ENCODE data around the gene ACOX3. TPM values are rescaled to one million over a fixed set of nuclear protein-coding genes. Genes with fewer than 3 reads are reported as not detected.

The ACOX3 gene
- polyA plus RNA-seq, 1 of the 3 experiments (the other 2 are of a cell fraction) = 8.4 TPM

DNA sequence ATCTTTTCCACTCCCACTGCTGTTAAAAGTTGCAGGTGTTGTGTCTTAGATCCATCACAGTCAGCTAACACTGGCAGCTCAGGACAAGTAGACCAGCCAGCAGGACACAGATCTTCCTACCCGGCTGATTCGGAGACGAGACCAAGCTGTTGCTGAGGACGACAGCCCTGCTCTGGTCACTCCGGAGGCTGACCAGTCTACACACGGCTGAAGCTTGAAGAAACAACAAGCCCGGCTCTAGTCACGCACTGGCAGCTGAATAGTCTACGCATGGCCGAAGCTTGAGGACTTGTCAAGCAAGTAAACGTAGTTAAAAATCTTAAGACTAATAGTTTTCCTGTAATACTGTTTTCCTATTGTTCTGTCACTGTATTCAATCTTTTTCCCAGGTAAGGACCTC, 1.8 kb downstream of the ACOX3 start:
- peaks cover 3 to 5% of the 10 kb centered on the region in 2 experiments for H3K36me3 ChIP-seq (replicated peaks in 1 of 2; ENCODE audit: control insufficient read depth in 1 of 2, insufficient read depth in 2 of 2, low read length in 1 of 2)
- H3K4me3 ChIP-seq (ENCODE audit: low read depth in 2 of 2, low read length in 1 of 2) = no peak overlapping the region
- CTCF ChIA-PET = interaction anchor here (1.6 to 2.1 kb wide), 2 partner anchors 9 to 29 kb away, joined by 6 to 8 read pairs; no protein-coding TSS in a partner anchor
- no peak overlapping the region for H3K27ac ChIP-seq (ENCODE audit: low read depth in 2 of 2, low read length in 1 of 2)
- no peaks in the 10 kb centered on the region for H3K27me3 ChIP-seq (ENCODE audit: insufficient read depth)
- POLR2A ChIA-PET = interaction anchor here (1.1 kb wide), 1 partner anchor 10 kb away, joined by 3 read pairs; no protein-coding TSS in a partner anchor
- no peaks in the 10 kb centered on the region for H3K9me3 ChIP-seq
- TF ChIP-seq FOSL2 (IDR thresholded peaks at IDR 0.05; ENCODE audit: borderline replicate concordance, low read depth) (no peak), TCF12 (IDR thresholded peaks at IDR 0.05) (no peak), TAF1 (IDR thresholded peaks at IDR 0.05; ENCODE audit: borderline replicate concordance, low read depth, low read length) (no peak), MEF2A (IDR thresholded peaks at IDR 0.05; ENCODE audit: borderline replicate concordance, low read depth) (no peak), FOXM1 (IDR thresholded peaks at IDR 0.05; ENCODE audit: low read depth) (no peak), RCOR1 (IDR thresholded peaks at IDR 0.05; ENCODE audit: low read length) (no peak), POLR2AphosphoS5 (IDR thresholded peaks at IDR 0.05; ENCODE audit: low read depth, low read length) (no peak), CHD2 (IDR thresholded peaks at IDR 0.05; ENCODE audit: low read length, partially characterized antibody) (no peak), SMC3 (IDR thresholded peaks at IDR 0.05; ENCODE audit: low read depth, low read length) (no peak), EP300 (IDR thresholded peaks at IDR 0.05; ENCODE audit: borderline replicate concordance in 1 of 2, low read depth in 1 of 2, low read length in 1 of 2) (no peak)
- TF ChIP-seq, protein P1, sequence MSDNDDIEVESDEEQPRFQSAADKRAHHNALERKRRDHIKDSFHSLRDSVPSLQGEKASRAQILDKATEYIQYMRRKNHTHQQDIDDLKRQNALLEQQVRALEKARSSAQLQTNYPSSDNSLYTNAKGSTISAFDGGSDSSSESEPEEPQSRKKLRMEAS (IDR thresholded peaks at IDR 0.05; ENCODE audit: low read depth) = no peak
- TF ChIP-seq, protein P2, sequence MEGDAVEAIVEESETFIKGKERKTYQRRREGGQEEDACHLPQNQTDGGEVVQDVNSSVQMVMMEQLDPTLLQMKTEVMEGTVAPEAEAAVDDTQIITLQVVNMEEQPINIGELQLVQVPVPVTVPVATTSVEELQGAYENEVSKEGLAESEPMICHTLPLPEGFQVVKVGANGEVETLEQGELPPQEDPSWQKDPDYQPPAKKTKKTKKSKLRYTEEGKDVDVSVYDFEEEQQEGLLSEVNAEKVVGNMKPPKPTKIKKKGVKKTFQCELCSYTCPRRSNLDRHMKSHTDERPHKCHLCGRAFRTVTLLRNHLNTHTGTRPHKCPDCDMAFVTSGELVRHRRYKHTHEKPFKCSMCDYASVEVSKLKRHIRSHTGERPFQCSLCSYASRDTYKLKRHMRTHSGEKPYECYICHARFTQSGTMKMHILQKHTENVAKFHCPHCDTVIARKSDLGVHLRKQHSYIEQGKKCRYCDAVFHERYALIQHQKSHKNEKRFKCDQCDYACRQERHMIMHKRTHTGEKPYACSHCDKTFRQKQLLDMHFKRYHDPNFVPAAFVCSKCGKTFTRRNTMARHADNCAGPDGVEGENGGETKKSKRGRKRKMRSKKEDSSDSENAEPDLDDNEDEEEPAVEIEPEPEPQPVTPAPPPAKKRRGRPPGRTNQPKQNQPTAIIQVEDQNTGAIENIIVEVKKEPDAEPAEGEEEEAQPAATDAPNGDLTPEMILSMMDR (IDR thresholded peaks at IDR 0.05) = no peak
- no peak overlapping the region for H2AFZ ChIP-seq (ENCODE audit: low read depth)
- peaks cover 4 to 21% of the 10 kb centered on the region in 2 experiments; a peak in 3 of 4 replicates for H3K4me1 ChIP-seq (ENCODE audit: control insufficient read depth in 1 of 2, insufficient read depth in 2 of 2, low read depth in 1 of 2, low read length in 1 of 2)
- DNase-seq = no peak
- H3K9ac ChIP-seq = no peak overlapping the region
- no peaks in the 10 kb centered on the region for H3K9me2 ChIP-seq
- peaks cover 69% of the 10 kb centered on the region for H3K79me2 ChIP-seq (ENCODE audit: insufficient read depth)
- 96% methylated on average over 11 of the region's 11 CpGs for WGBS (ENCODE audit: low lambda C conversion rate)
- H3K4me2 ChIP-seq = peak overlapping the region; percentile 96; the same call in 1 of the 2 replicates
- peaks cover 3% of the 10 kb centered on the region for H3F3A ChIP-seq (replicated peaks; ENCODE audit: insufficient read depth)
- H4K20me1 ChIP-seq (ENCODE audit: insufficient read depth) = peaks cover 10% of the 10 kb centered on the region; the same call in 1 of the 2 replicates

DNA sequence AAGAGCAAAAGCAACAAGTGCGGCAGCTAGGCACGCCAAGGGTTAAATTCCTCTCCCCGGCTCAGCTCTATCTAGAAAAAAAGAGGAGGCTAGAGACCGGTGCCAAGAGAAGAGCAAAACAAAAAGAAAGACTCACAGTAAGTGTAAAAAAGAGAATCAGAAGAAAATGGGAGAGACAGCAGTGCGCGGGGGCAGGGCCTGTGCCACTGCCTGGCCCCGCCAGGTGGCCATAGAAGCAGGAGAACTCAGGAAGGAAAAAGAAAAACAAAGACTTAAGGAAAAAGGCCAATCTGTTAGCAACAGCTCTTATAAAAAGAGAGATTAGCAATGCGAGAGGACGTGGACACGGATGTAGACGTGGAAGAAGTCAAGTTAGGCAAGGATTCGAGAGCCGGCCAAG, 3.2 kb downstream of the ACOX3 start:
- H3K4me3 ChIP-seq (ENCODE audit: low read depth in 2 of 2, low read length in 1 of 2) = no peak overlapping the region
- peaks cover under 1% of the 10 kb centered on the region; the same call in 1 of the 2 replicates for H4K20me1 ChIP-seq (ENCODE audit: insufficient read depth)
- H3K9me2 ChIP-seq = no peaks in the 10 kb centered on the region
- ChIA-PET CTCF (interaction anchor here (1.1 to 1.6 kb wide), 2 partner anchors 9 to 31 kb away, joined by 4 to 6 read pairs; no protein-coding TSS in a partner anchor), POLR2A (no interaction called here)
- H3K27me3 ChIP-seq (ENCODE audit: insufficient read depth) = no peaks in the 10 kb centered on the region
- H2AFZ ChIP-seq (ENCODE audit: low read depth) = no peak overlapping the region
- no peak for DNase-seq
- H3K9ac ChIP-seq = no peak overlapping the region
- peaks cover 4 to 17% of the 10 kb centered on the region in 2 experiments; a peak in 3 of 4 replicates for H3K4me1 ChIP-seq (ENCODE audit: control insufficient read depth in 1 of 2, insufficient read depth in 2 of 2, low read depth in 1 of 2, low read length in 1 of 2)
- peaks cover 57% of the 10 kb centered on the region for H3K79me2 ChIP-seq (ENCODE audit: insufficient read depth)
- H3K36me3 ChIP-seq (replicated peaks in 1 of 2; ENCODE audit: control insufficient read depth in 1 of 2, insufficient read depth in 2 of 2, low read length in 1 of 2) = peaks cover 3 to 5% of the 10 kb centered on the region in 2 experiments
- WGBS (ENCODE audit: low lambda C conversion rate) = 88% methylated on average over 13 of the region's 13 CpGs
- peaks cover 3% of the 10 kb centered on the region for H3F3A ChIP-seq (replicated peaks; ENCODE audit: insufficient read depth)
- no peaks in the 10 kb centered on the region for H3K9me3 ChIP-seq
- H3K27ac ChIP-seq (ENCODE audit: low read depth in 2 of 2, low read length in 1 of 2) = no peak overlapping the region
- no peak overlapping the region for H3K4me2 ChIP-seq
- TF ChIP-seq FOXJ3 (CRISPR knock-in tag; IDR thresholded peaks at IDR 0.05) (no peak), RAD21 (IDR thresholded peaks at IDR 0.05; ENCODE audit: low read length) (no peak), EZH2phosphoT487 (IDR thresholded peaks at IDR 0.05; ENCODE audit: borderline replicate concordance, low read depth) (no peak), ELF1 (IDR thresholded peaks at IDR 0.05) (no peak), FOXM1 (IDR thresholded peaks at IDR 0.05; ENCODE audit: low read depth) (no peak), GABPA (IDR thresholded peaks at IDR 0.05; ENCODE audit: low read depth) (no peak), JUND (IDR thresholded peaks at IDR 0.05) (no peak)
- TF ChIP-seq, protein P3, sequence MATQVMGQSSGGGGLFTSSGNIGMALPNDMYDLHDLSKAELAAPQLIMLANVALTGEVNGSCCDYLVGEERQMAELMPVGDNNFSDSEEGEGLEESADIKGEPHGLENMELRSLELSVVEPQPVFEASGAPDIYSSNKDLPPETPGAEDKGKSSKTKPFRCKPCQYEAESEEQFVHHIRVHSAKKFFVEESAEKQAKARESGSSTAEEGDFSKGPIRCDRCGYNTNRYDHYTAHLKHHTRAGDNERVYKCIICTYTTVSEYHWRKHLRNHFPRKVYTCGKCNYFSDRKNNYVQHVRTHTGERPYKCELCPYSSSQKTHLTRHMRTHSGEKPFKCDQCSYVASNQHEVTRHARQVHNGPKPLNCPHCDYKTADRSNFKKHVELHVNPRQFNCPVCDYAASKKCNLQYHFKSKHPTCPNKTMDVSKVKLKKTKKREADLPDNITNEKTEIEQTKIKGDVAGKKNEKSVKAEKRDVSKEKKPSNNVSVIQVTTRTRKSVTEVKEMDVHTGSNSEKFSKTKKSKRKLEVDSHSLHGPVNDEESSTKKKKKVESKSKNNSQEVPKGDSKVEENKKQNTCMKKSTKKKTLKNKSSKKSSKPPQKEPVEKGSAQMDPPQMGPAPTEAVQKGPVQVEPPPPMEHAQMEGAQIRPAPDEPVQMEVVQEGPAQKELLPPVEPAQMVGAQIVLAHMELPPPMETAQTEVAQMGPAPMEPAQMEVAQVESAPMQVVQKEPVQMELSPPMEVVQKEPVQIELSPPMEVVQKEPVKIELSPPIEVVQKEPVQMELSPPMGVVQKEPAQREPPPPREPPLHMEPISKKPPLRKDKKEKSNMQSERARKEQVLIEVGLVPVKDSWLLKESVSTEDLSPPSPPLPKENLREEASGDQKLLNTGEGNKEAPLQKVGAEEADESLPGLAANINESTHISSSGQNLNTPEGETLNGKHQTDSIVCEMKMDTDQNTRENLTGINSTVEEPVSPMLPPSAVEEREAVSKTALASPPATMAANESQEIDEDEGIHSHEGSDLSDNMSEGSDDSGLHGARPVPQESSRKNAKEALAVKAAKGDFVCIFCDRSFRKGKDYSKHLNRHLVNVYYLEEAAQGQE (IDR thresholded peaks at IDR 0.05; ENCODE audit: low read depth, low read length) = no peak
- TF ChIP-seq, protein P2 (IDR thresholded peaks at IDR 0.05) = no peak
- TF ChIP-seq, protein P4, sequence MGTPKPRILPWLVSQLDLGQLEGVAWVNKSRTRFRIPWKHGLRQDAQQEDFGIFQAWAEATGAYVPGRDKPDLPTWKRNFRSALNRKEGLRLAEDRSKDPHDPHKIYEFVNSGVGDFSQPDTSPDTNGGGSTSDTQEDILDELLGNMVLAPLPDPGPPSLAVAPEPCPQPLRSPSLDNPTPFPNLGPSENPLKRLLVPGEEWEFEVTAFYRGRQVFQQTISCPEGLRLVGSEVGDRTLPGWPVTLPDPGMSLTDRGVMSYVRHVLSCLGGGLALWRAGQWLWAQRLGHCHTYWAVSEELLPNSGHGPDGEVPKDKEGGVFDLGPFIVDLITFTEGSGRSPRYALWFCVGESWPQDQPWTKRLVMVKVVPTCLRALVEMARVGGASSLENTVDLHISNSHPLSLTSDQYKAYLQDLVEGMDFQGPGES (IDR thresholded peaks at IDR 0.05; ENCODE audit: low read depth, low read length) = no peak
